ENCODE results near the gene PLAC9.

Gene PLAC9

DNA sequence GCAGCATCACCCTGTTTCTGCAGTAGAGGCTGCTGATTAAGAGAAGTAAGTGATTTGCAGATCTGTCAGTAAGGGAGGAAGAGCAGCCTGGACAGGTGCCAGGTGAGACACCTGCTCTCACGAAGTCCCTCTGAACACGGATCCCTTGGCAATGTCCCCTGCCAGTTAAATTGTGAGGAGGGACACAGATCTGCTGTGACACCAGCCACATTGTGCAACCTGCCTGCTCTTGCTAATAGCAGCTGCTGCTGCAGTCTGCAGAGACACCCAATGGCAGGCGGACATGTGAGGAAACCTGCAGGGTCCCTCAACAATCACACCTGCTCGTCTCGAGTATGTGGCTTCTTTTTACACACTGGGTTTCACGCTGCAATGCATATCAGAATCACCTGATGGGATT is 40.9 kb downstream of the PLAC9 start:
- H3K4me3 ChIP-seq (ENCODE audit: low read length), result no peak overlapping the region
- no peak for DNase-seq (ENCODE audit: low read depth)
- TF ChIP-seq, protein P1, sequence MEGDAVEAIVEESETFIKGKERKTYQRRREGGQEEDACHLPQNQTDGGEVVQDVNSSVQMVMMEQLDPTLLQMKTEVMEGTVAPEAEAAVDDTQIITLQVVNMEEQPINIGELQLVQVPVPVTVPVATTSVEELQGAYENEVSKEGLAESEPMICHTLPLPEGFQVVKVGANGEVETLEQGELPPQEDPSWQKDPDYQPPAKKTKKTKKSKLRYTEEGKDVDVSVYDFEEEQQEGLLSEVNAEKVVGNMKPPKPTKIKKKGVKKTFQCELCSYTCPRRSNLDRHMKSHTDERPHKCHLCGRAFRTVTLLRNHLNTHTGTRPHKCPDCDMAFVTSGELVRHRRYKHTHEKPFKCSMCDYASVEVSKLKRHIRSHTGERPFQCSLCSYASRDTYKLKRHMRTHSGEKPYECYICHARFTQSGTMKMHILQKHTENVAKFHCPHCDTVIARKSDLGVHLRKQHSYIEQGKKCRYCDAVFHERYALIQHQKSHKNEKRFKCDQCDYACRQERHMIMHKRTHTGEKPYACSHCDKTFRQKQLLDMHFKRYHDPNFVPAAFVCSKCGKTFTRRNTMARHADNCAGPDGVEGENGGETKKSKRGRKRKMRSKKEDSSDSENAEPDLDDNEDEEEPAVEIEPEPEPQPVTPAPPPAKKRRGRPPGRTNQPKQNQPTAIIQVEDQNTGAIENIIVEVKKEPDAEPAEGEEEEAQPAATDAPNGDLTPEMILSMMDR (conservative IDR thresholded peaks at IDR 0.05; ENCODE audit: low read length), result no peak

DNA sequence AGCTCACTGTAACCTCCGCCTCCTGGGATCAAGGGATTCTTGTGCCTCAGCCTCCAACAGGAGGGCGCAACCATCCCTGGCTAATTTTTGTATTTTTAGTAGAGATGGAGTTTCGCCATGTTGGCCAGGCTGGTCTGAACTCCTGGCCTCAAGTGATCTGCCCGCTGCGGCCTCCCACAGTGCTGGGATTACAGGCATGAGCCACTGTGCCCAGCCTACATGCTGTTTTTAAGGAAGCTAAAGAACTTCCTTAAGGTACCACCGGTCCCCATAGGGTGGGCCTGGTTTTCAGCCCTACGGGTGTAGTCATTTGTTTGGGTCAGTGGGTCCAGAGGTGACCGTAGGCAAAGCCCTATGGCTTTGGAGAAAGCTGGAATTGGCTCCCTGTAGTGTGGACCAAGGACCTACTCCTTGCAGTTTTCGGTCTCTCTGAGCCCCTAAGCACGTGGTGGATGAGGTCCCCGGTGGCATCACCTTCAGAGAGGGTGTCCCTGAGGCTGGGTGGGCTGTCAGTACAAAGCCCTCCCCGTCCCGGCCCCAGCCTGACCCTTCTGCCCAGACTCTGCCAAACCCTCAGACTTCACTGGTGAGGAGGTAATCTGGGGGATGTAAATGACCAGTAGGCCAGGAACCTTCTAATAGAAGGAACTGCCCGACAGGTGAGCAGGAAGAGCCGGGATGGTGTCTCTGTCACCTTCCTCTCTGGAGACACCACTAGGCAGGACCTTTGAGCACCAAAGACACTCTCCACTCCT is 42.3 kb downstream of the PLAC9 start:
- no peak overlapping the region for H3K4me3 ChIP-seq (ENCODE audit: low read length)
- TF ChIP-seq, protein P1 (conservative IDR thresholded peaks at IDR 0.05; ENCODE audit: low read length), result no peak
- DNase-seq (ENCODE audit: low read depth), result no peak

DNA sequence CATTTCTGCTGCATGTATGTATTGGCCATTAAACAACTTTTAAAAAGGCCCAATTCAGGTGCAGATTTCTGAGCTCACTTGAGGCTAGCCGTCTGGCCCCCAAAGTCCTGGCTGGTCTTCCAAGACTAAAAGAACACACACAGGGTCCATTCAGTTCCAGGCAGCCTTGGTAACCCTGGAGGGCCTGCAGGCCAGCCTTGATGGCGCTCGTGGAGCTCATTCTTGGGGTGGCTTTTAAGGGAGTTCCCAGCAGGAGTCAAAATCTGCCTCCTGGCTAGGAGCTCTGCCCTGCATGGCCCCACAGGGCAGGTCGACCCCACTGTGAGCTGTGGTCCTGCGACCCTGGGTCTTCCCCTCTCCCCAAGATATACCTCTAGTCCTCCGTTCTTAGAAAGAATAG is 44.0 kb downstream of the PLAC9 start:
- H3K4me3 ChIP-seq (ENCODE audit: low read length), result no peak overlapping the region
- no peak for DNase-seq (ENCODE audit: low read depth)
- TF ChIP-seq, protein P1 (conservative IDR thresholded peaks at IDR 0.05; ENCODE audit: low read length), result no peak

DNA sequence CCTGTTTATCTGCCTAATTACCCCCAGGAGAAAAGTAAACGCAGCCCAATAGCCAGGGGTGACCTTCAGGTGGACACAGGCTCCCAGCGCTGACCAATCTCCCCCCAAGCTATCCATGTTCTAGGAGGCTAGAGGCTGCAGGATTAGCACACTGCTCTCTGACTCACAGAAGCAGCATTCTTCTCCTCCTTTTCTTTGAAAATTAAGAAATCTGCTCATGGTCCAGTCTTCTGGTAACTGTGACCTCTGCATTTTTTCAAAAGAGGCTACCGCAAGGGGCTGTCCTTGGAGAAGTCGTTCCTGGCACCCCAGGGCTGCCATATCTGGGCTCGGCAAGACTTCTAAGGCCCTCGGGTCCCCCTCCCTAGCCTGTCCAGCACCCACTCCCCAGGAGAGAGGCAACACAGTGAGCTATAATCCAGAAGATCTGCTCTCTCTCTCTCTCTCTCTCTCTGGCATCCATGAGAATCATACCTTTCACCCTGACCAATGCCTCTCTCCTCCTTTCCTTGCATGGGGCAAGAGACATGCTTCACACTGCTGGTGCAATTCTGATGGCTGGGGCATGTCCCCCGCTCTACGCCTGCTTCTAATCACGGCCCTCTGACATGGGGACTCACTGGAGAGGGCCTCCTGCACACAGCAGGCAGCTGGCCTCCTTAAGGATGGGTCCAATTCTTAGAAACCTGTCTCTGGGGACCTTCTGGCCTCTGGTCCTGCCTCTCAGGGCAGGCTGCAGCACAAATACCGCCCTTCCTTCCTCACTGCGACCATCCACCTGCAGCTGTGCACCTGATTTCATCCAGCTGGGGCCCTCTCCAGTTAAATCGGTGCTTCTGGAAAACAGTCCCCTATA is 45.5 kb downstream of the PLAC9 start:
- peak; percentile 52 for DNase-seq (ENCODE audit: low read depth)
- TF ChIP-seq, protein P1 (conservative IDR thresholded peaks at IDR 0.05; ENCODE audit: low read length), result no peak
- no peak overlapping the region for H3K4me3 ChIP-seq (ENCODE audit: low read length)

DNA sequence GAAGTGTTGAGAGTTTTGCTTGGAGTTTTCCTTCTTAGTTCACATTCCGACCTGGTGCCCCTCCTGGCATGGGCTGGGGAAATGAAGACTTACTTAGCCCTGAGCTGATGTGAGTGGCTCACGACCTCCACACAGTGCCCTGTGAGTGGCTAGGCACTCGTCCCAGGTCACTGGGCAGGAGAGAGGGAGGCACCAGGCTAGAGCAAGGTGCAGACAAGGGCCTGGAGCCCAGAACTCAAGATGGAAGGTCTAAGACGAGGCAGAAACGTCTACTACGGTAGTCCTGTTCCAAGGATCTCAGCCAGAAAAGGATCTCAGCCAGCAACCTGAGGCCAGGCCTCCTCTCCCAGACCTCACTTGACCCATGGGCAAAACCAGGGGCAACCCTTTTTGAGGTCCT is 50.5 kb downstream of the PLAC9 start:
- TF ChIP-seq, protein P1 (conservative IDR thresholded peaks at IDR 0.05; ENCODE audit: low read length), result no peak
- no peak overlapping the region for H3K4me3 ChIP-seq (ENCODE audit: low read length)
- no peak for DNase-seq (ENCODE audit: low read depth)

DNA sequence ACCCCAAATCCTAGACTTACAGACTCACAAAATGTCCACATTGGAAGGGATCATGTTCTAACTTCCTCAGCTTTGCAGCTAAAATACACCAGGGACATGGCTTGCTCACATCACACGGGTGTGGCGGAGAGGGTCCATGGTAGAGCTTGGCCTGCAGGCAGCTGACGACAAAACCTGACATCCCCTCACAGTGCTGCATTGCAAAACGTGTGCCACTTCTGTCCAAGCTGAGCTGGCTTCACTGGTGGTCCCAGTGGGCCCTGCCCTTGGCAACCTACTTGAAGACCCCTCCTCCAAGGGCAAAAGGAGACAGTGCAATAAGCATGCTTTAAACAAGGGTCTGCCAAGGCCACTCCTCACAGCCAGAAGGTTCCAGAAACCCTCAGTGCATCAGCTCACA is 50.9 kb downstream of the PLAC9 start:
- DNase-seq (ENCODE audit: low read depth), result no peak
- TF ChIP-seq, protein P1 (conservative IDR thresholded peaks at IDR 0.05; ENCODE audit: low read length), result no peak
- no peak overlapping the region for H3K4me3 ChIP-seq (ENCODE audit: low read length)

Measured in AG10803 (cell line).